ENCODE results near the gene SFXN5. TPM values are rescaled to one million over a fixed set of nuclear protein-coding genes. Genes with fewer than 3 reads are reported as not detected.

Gene SFXN5
- total and polyA plus RNA-seq, 2 of the 8 experiments (the other 6 are each of a cell fraction or from before 2014, with no cell fraction given): 29.3 to 33.1 TPM

- Histone ChIP-seq H2AFZ (ENCODE audit: low read length) (no peak overlapping the region), H3K36me3 (ENCODE audit: control insufficient read depth in 2 of 4, insufficient read depth in 4 of 4, low read length in 3 of 4) (no peaks in the 10 kb centered on the region; a peak in 1 of 8 replicates), H2AK5ac (ENCODE audit: low read depth, low read length) (no peak overlapping the region), H2BK120ac (replicated peaks; ENCODE audit: low read depth, low read length) (no peak overlapping the region), H3K56ac (replicated peaks; ENCODE audit: insufficient read length, low read depth, low read length) (no peak overlapping the region), H3K9ac (replicated peaks in 1 of 4; ENCODE audit: extremely low read depth in 1 of 4, low read depth in 3 of 4, low read length in 3 of 4) (no peak overlapping the region), H2BK5ac (ENCODE audit: low read depth, low read length) (no peak overlapping the region; the same call in 1 of the 2 replicates), H3K4me3 (ENCODE audit: extremely low read depth in 1 of 4, insufficient read depth in 2 of 4, low read depth in 3 of 4, low read length in 4 of 4) (no peak overlapping the region), H3K23ac (ENCODE audit: insufficient read length) (no peak overlapping the region), H2BK12ac (ENCODE audit: low read depth, low read length) (no peak overlapping the region), H2BK20ac (ENCODE audit: low read length) (no peak overlapping the region), H3K27ac (ENCODE audit: low read depth, low read length) (no peak overlapping the region), H4K91ac (replicated peaks; ENCODE audit: insufficient read length, low read length) (no peak overlapping the region), H2BK15ac (ENCODE audit: low read length) (no peak overlapping the region), H3K4ac (replicated peaks; ENCODE audit: insufficient read length, low read depth, low read length) (no peak overlapping the region), H4K5ac (ENCODE audit: insufficient read length, low read depth, low read length) (no peak overlapping the region), H3K9me3 (ENCODE audit: insufficient read depth in 2 of 2, low read depth in 1 of 2, low read length in 1 of 2) (no peaks in the 10 kb centered on the region), H3K23me2 (ENCODE audit: low read depth, low read length) (peaks cover 14% of the 10 kb centered on the region; the same call in 1 of the 2 replicates), H3K14ac (ENCODE audit: insufficient read length) (no peak overlapping the region), H3K18ac (ENCODE audit: extremely low read depth, low read length) (no peak overlapping the region), H4K20me1 (replicated peaks in 1 of 2; ENCODE audit: control insufficient read depth in 1 of 2, insufficient read depth in 2 of 2, low read length in 2 of 2) (peaks cover 0 to 10% of the 10 kb centered on the region in 2 experiments), H3K4me1 (replicated peaks in 1 of 4; ENCODE audit: control insufficient read depth in 3 of 4, insufficient read depth in 4 of 4, low read length in 3 of 4) (peaks cover 2 to 12% (median 5%) of the 10 kb centered on the region in 4 experiments; a peak in 6 of 7 replicates), H3K4me2 (ENCODE audit: insufficient read depth in 1 of 2, low read depth in 2 of 2, low read length in 2 of 2) (no peak overlapping the region), H3K79me1 (ENCODE audit: low read depth, low read length) (peaks cover 5% of the 10 kb centered on the region; the same call in 1 of the 2 replicates), H3K79me2 (ENCODE audit: control insufficient read depth in 1 of 2, insufficient read depth in 2 of 2, low read length in 2 of 2) (peaks cover 4 to 9% of the 10 kb centered on the region in 2 experiments; a peak in 3 of 4 replicates), H3K27me3 (replicated peaks in 1 of 4; ENCODE audit: control insufficient read depth in 3 of 4, extremely low read depth in 1 of 4, insufficient read depth in 3 of 4, low read length in 3 of 4) (peaks cover 0 to 4% (median 0%) of the 10 kb centered on the region in 4 experiments; a peak in 4 of 7 replicates), H4K8ac (ENCODE audit: extremely low read depth, insufficient read depth, low read length) (no peak overlapping the region)
- CTCF ChIA-PET (ENCODE audit: partially characterized antibody): interaction anchor here (1.1 to 12.2 kb wide), 11 partner anchors 8 to 179 kb away, joined by 3 to 95 read pairs (median 6); no protein-coding TSS in a partner anchor
- no peak for DNase-seq (ENCODE audit: low read depth in 1 of 2, low spot score in 2 of 2)
- WGBS, 2 experiments (ENCODE audit: extremely low coverage in 1 of 2, insufficient coverage in 1 of 2, insufficient read length in 1 of 2, insufficient replicate concordance in 2 of 2, low coverage in 1 of 2, low lambda C conversion rate in 2 of 2, missing lambda C conversion rate in 1 of 2): 84% methylated on average over 13 of the region's 13 CpGs; no CpG with 5 or more reads in 1 of the 2 experiments
- no peak for FAIRE-seq
- TF ChIP-seq CREB1 (IDR thresholded peaks at IDR 0.05): no peak
- no peak for TF ChIP-seq SIX5 (IDR thresholded peaks at IDR 0.05; ENCODE audit: low read depth, low read length)
- POLR2A ChIA-PET (ENCODE audit: partially characterized antibody): interaction anchor here (1.0 to 1.2 kb wide), 2 partner anchors 8 to 12 kb away, joined by 3 read pairs; no protein-coding TSS in a partner anchor
Measured at GRCh38 chr2:73074110-73075069, 2.9 kb upstream of the SFXN5 start.
